ENCODE measurements around the gene AMH.

GRCh38 chr19:2255982-2256685 lies 7.0 kb downstream of the AMH start, which contains the start of gene JSRP1:
- TF ChIP-seq EP300 (IDR thresholded peaks at IDR 0.05) (no peak), POLR2A (IDR thresholded peaks at IDR 0.05) (no peak)
- TF ChIP-seq, protein P1, sequence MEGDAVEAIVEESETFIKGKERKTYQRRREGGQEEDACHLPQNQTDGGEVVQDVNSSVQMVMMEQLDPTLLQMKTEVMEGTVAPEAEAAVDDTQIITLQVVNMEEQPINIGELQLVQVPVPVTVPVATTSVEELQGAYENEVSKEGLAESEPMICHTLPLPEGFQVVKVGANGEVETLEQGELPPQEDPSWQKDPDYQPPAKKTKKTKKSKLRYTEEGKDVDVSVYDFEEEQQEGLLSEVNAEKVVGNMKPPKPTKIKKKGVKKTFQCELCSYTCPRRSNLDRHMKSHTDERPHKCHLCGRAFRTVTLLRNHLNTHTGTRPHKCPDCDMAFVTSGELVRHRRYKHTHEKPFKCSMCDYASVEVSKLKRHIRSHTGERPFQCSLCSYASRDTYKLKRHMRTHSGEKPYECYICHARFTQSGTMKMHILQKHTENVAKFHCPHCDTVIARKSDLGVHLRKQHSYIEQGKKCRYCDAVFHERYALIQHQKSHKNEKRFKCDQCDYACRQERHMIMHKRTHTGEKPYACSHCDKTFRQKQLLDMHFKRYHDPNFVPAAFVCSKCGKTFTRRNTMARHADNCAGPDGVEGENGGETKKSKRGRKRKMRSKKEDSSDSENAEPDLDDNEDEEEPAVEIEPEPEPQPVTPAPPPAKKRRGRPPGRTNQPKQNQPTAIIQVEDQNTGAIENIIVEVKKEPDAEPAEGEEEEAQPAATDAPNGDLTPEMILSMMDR (IDR thresholded peaks at IDR 0.05) = no peak

Data from upper lobe of left lung (tissue), 4 donors.